Measurements from ENCODE around the gene SPACA9.
A peak's percentile ranks its signal among the peaks of the same experiment; 100 is the strongest.

Gene SPACA9

GRCh38 chr9:132854832-132855231, 23.9 kb upstream of the SPACA9 start:
- TF ChIP-seq CTCF (IDR thresholded peaks at IDR 0.05; ENCODE audit: low read depth, low read length), result no peak
- DNase-seq (ENCODE audit: extremely low read depth, low read depth), result no peak

- no peak for DNase-seq (ENCODE audit: extremely low read depth, low read depth)
- TF ChIP-seq CTCF (IDR thresholded peaks at IDR 0.05; ENCODE audit: low read depth, low read length), result no peak
Measured at GRCh38 chr9:132855904-132856303, 22.8 kb upstream of the SPACA9 start.

GRCh38 chr9:132857031-132857430, 21.7 kb upstream of the SPACA9 start:
- no peak for TF ChIP-seq CTCF (IDR thresholded peaks at IDR 0.05; ENCODE audit: low read depth, low read length)

GRCh38 chr9:132857616-132858342, 20.9 kb upstream of the SPACA9 start:
- DNase-seq (ENCODE audit: extremely low read depth, low read depth), result no peak
- no peak; the same call in 1 of the 2 replicates for TF ChIP-seq CTCF (IDR thresholded peaks at IDR 0.05; ENCODE audit: low read depth, low read length)

More at GRCh38 chr9:132857031-132857430, 21.7 kb upstream of the SPACA9 start:
- DNase-seq (ENCODE audit: extremely low read depth, low read depth), result peak; percentile 40

- no peak for DNase-seq (ENCODE audit: extremely low read depth, low read depth)
- TF ChIP-seq CTCF (IDR thresholded peaks at IDR 0.05; ENCODE audit: low read depth, low read length), result no peak
Measured at GRCh38 chr9:132858751-132859150, 19.9 kb upstream of the SPACA9 start.

GRCh38 chr9:132861666-132862065, 17.0 kb upstream of the SPACA9 start:
- no peak for DNase-seq (ENCODE audit: extremely low read depth, low read depth)
- TF ChIP-seq CTCF (IDR thresholded peaks at IDR 0.05; ENCODE audit: low read depth, low read length), result no peak

- no peak for TF ChIP-seq CTCF (IDR thresholded peaks at IDR 0.05; ENCODE audit: low read depth, low read length)
- no peak for DNase-seq (ENCODE audit: extremely low read depth, low read depth)
Measured at GRCh38 chr9:132862533-132862932, 16.2 kb upstream of the SPACA9 start.

All from AG09319 (cell line).